ENCODE results near the gene MAPK12.

DNA sequence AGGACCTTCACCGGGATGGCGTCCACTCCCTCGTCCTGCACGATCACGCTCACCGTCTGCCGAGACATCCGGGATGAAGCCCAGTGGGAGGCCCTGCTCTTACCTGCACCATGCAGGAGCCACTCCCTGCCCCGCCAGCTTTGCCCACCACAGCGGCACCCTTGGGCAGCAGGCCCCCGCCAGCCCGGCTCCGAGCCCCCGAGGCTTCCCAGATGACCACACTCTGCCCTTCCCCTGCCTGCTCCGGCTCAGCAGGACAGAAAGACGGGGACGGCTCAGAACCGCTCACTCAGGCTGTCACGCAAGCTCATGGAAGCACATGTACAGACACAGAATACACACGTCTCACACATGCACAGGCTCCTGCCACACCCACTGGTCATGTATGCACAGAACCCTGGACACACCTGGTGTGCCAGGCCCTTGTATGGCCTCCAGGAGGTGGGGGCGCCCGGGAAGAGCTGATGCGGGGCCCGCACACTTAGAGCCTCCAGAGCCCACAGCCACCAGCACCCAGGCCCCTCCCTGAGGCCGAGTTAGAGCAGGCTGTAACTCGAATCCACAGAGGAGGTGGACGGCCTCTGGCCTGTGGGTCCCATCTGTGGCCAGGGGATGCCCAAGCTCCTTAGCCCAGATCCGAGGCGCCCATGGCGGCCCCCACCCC lies 17.6 kb upstream of the MAPK12 start:
- TF ChIP-seq CTCF (IDR thresholded peaks at IDR 0.05) (no peak), EZH2 (IDR thresholded peaks at IDR 0.05; ENCODE audit: borderline replicate concordance, insufficient read depth, low read depth, low read length, poor library complexity, severe bottlenecking) (no peak)

Measured in B cell (primary cell).